GM21576 (cell line): Measurements from ENCODE around the gene ATXN3L.
"Not testable (repeated sequence)": the region's sequence is repeated elsewhere in the genome, so short reads cannot be mapped to it uniquely, and the experiment has no call there.

ENCODE experiments used
- ATAC-seq: cut with Tn5 transposase; IDR thresholded peaks from one replicate; pipeline ENCODE4 v1.9.1; 2021; ENCODE audit warnings: mild to moderate bottlenecking, moderate library complexity; ENCODE audit not compliant: unreplicated experiment

ATXN3L gene

DNA sequence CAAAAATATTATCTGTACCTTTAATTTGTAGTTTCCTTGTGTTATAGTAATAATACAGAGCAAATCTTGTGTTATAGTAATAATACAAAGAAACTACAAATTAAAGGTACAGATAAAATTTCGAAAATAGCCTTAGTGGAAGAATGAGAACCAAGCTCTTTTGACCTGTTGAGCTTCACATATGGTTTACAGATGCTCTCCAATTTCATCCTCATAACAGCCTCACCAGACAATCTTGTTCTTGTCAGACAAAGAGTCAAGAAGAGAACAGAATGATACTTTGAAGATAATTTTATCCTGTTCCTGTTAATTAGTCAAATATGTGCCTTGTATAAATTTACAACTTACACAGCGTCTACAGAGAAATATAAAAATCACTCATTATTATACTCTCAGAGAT lies 12.8 kb downstream of the ATXN3L start:
- ATAC-seq, result no peak

DNA sequence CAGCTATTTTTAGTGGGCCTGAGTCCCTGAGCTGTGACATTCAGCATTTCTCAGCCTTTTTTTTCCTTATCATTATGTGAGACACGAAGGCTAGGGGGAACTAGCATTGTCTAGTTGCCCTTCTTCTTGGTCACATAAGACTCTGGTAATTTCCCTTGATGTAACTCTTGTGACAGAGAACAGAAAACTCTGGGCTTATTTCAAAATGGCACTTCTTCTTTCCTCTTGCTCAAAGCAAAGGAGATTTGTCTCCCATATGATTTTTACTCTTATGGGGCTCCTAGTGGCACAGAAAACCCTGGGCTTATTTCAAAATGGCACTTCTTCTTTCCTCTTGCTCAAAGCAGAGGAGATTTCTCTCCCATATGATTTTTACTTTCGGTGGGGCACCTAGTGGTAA lies 14.7 kb downstream of the ATXN3L start:
- ATAC-seq, result no peak

DNA sequence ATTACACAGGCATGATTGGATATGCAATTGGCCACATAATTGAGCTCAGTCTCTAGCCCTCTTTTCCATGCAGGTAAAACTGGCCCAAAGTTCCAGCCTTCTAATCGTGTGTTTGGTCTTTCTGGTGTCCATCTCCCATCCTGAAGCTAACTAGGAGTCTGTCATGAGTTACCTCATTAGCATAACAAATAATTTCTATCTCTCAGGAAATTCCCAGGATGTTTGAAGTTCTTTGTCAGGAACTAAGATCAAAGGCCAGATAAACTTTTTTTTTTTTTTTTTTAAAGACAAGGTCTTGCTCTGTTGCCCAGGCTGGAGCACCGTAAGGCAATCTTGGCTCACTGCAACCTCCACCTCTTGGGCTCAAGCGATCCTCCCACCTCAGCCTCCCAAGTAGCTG lies 15.8 kb downstream of the ATXN3L start:
- ATAC-seq, result no peak

DNA sequence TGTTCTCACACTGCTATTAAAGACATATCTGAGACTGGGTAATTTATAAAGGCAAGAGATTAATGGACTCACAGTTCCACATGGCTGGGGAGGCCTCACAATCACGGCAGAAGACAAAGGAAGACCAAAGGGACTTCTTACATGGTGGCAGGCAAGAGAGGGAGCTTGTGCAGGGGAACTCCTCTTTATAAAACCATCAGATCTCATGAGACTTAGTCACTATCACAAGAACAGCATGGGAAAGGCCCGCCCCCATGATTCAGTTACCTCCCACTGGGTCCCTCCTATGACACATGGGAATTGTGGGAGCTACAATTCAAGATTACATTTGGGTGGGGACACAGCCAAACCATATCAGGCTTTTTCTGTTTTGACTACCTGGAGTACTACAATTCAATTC lies 16.6 kb downstream of the ATXN3L start:
- not testable (repeated sequence) for ATAC-seq

DNA sequence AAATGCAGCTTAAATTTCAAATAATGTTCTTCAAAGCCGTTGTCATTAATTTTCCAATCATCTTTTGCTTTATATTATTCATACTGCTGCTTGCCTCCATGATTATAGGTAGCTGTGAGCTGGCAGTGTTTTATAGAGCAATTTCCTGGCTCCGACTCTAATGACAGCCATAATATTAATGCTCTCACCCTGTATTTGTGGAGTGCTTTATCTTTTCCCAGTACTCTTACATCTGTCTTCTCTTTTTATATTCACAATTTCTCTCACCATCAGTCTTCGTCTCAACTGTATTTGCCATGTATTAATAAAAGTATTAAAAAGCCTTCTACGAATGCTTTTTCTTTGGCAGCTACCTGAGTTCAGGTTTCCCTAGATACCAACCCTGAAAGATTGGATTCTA lies 21.0 kb downstream of the ATXN3L start:
- ATAC-seq, result no peak

DNA sequence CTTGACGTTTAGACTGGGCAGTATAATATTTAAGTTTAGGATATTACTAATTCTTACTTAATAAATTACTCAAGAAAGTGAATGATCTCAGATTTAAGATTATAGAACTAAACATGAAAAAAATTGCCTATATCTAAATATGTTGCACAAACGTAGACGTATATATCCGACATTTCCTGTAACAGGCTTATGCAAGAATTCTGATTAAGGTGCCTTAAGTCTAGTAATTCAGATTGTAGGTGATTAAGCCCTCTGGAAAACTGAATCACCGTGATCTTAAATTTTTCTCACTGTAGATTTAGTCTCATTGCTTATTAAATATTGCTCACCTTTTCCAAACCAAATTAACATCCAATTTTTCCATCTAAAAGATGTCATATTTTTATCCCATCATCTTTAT lies 24.0 kb downstream of the ATXN3L start:
- ATAC-seq, result no peak

DNA sequence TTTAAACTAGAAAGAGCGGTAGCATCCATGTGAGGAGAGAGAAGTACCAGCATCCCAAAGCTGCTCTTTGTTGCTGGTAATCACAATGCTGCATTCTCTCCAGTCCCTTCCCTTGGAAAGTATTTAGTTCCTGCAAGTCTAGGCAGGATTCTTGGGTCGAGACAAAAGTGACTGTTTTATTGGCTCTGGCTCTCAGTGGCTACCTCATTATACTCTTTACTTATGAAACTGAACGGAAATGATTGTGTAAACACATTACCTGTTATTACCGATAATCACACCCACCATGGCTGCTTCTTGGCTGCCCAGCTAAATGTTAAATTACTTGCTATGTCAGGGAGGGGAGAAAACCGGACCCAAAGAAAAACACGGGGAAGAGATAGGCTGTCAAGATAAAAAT lies 26.2 kb downstream of the ATXN3L start:
- ATAC-seq, result no peak

DNA sequence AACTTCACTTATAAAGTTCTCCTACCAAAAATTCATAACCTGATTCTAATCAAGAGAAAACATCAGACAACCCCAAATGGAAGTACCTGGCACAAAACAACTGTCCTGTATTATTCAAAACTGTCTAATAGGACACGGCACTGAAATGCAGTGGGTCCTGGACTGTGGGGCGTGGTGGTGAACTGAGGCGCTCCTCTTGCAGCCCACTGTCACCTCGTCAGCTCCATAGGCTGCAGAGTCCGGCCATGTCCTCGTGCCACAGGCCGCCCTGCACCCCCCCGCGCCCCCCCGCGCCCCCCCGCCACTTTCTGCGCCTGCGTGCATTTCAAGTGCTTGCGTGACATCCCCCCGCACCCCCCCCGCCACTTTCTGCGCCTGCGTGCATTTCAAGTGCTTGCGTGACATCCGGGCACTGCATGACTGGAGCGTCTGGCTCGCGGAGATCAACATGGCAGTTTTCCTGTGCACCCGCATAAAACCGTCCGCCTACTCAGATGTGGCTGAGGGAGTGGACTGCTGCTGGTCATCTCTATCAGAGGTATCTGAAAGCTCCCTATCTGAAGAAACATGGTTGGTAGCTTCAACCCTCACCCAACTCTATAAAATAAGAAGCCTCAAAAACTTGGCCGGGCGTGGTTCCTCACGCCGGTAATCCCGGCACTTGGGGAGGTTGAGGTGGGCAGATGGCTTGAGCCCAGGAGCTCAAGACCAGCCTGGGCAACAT lies 28.8 kb downstream of the ATXN3L start:
- no peak for ATAC-seq

DNA sequence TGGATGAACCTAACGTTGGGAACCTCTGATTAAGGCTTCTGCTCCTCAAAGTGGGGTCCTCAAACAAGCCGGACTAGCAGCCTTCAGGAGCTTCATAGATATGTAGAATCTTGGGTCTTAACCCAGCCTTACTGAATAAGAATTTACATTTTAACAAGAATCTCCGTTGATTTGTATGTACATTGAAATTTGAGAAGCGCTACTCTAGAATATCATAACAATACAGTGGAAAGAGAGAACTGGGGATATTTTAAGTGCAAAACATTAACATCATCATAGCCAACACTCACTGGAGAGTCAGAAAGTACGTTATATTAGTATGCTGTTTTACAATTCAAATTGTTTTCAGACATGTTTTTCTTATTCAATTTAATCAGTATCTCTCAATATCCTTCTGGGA lies 31.2 kb downstream of the ATXN3L start:
- ATAC-seq, result no peak

DNA sequence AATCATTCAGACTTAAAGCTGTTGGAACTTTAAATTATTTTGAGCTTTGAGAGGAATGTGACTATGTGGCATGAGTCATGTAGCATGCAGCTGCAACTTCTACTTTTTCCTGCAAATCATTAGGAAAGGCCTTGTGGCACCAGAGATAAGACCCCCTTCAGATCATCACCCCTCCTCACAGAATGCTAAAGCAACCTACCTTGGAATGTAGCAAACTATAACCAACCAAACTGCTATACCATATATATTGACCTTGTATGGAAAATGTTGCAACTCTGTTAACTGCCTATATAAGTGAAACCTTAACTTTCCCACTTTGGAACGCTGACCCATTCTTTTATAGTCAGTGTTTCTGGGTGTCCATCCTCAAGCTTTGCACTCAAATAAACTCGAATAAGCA lies 32.0 kb downstream of the ATXN3L start:
- ATAC-seq, result no peak

DNA sequence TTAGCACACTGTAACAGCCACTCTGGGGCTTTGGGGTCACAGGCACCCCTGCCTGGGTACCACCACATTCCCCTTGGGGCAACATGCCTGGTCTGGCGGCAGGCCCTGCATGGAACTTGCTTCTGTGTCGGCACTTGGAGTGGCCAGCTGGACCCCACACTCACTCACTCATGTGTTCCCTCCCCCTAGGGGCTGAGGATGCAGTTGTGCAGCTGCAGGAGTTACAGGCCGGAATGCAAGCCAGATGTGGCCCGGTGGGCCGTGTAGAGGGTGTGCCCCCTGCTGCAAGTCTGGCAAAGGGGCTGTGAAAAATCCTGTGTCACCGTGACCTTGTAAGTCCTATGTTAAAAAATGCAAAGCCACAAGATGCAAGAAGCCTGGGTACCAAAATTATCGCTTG lies 34.2 kb downstream of the ATXN3L start:
- no peak for ATAC-seq

DNA sequence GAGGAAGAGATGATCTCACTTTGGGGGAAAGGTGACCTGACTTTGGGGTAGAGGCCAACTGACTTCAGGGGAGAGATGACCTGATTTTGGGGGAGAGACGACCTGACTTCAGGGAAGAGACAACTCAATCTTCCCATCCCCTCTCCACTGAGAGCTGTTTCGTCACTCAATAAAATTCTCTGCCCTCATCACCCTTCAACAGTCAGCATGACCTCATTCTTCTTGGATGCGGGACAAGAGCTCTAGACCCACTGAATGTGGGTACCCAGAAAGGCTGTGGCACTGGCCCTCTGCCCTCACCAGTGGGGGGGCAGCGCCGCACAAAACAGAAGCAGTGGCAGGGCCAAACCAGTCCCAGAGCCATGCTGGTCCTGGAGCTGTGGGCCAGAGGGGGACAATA lies 34.6 kb downstream of the ATXN3L start:
- ATAC-seq, result no peak

DNA sequence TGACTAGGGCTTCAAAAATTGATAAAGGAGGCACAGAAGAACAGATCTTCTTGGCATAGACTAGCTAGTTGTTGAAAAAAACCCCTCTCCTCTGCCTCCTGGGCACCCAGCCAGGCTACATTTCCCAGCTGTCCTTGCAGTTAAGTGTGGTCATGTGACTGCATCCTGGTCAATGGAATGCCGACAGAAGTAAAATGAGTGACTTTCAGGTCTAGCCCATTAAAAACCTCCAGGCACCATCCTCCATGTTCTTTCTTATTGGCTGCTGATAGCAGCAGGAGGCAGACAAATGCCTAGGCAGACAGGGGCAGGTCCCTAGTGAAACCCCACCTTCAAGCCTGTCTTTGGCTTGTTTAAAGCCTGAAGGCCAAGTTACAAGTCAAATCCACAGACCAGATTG lies 35.3 kb downstream of the ATXN3L start:
- no peak for ATAC-seq

DNA sequence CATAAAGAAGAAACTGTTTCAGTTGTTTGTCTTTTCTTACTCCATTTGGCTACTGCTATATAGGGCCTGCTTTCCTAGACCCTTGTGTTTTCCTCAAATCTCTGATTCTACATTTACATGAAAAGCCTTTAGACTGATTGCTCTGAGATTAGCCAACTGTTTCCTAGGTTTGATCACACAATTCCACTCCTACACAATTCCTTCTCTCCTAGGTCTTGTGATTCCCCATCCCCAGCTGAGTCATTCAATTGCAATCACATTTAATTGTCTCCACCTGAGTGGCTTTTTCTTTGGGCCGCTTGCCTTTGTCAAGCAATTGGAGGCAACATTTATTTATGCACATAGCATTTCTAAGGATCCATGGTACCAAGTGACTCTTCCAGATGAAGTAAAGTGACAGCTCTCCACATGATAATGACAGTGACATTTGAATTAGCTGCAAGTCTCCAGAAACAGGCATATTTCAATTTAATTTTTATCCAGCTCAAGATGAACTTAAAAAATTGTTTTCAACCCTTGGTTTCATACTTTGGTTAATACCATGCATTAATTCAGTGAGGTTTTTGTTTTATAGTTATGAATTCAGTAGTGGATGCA lies 35.8 kb downstream of the ATXN3L start:
- ATAC-seq, result no peak

DNA sequence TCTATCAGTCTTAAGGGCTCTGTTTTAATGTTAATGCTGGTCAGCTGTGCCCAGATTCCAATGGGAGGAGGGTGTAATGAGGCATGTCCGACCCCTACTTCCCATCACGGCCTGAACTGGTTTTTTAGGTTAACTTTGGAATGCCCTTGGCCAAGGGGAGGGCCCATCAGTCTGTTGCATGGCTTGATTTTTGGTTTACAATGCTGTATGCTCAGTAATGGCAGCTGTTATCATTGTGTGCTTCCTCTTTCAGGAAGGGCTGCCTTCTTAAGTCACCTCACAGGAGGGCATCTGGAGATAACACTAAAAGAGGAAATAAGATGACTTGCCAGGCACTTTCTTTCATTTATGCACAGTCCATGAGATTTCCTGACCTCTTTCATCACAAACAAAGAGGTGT lies 36.3 kb downstream of the ATXN3L start:
- ATAC-seq, result no peak

DNA sequence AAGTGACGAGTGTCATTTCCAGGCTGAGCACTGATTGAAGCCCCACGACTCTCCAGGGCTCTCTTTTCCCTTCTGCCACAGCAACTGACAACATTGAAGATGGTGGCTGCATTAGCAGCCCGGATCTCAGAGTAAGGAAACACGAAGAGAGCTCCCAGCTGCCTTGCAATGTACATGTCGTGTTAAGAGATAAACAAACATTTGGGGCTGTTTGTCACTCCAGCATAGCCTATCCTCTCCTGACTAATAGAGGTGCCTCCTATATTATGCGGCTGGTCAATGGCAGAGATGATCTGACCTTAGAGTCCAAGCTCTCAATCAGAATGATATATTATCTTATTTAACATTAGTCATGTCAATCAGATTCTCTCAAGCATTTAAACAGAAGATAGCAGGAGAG lies 38.6 kb downstream of the ATXN3L start:
- no peak for ATAC-seq

DNA sequence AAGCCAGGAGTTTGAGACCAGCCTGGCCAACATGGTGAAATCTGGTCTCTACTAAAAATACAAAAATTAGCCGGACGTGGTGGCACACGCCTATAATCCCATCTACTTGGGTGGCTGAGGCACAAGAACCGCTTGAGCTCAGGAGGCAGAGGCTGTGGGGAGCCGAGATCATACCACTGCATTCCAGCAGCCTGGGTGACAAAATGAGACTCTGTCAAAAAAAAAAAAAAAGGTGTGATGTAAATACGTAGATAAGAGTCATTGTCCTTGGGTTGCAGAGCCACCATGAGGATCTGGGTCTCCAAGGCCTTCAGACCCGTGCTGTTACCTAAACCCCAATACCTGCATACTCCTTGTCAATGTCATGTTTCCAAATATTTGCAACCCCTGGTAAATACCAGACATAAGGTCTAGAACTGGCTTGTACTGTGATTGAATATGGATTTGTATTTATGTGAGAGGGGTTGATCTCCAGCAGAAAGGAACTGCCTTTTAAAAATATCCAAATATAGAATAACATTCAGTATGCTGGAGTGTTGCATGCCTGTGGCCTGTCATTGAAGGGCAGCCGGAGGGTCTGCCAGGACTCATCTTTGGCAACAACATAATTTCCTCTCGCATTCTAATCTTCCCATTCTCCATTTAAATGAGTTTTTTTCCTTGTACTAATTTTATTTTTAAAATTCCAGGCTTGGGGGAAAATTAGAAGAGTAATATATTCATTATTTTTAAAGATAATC lies 40.4 kb downstream of the ATXN3L start:
- no peak for ATAC-seq

DNA sequence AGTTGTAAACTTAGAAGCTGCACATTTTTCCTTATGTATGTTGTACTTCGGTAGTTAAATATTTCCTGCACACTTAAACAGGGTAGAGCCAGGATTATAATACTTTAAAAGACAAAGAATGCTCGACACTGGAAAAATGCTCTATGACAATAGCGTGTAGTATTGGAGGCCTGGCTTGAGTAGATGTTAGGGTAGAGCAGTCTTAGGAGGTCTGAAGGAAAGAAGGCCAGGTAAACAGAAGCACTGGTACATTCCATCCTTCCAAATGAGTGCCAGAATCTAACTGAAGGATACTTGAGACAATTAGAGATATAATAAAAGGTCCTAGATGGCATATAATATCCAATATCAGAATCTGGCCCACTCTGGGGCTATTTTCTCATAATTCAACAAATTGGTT lies 42.3 kb downstream of the ATXN3L start:
- ATAC-seq, result no peak

DNA sequence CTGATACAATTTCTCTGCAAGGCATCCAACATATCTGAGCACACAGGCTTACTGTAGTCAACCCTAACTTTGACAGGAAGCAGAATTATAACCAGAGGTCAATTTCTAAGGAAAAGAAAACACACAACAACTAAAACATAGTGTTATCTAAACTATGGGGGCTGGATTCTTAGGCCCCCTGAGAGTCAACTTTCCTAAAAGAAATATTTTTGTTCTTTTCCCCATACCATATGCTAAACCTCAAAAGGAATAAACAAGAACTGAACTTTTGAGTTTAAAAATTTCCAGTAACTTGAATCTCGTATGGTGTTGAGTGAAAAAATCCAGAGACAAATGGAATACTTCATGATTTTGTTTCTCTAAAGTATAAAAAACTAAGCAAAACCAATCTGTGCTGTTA lies 42.9 kb downstream of the ATXN3L start:
- ATAC-seq, result no peak

DNA sequence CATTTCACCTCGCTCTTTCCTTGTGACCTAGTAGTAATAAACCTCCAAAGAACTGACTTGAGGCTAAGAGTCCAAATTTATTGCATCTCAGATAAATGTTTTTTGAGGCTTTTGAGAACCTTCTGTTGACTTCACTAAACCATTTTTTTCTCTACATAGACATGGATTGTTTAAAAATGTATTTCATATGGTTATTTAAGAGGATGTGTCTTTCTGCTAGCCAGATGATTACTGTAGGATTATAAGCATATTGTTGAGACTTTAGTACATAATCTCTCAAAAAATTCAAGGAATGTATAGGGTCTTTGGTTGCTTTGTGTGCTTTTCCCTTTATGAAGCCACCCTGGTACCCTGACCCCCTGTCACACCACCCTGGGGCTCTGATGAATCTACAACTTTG lies 44.8 kb downstream of the ATXN3L start:
- ATAC-seq, result no peak

DNA sequence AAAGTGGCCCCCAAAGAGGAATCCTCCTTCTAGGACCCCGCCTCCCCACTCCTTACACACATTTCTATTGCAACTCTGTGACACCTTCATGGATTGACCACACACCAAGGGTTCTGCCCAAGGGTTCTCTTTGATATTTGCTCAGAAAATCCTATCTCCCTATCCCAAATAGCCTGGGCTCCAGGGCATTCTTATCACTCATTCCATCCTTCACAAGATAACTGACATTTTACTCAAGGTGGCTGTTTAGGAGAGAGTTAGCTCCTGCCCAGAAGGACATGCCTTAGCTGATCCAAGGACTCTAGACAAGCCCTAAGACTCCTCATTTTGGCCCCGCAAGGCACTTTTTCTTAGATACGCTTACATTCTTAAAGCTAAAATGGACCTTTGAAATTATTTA lies 47.4 kb downstream of the ATXN3L start:
- no peak for ATAC-seq

DNA sequence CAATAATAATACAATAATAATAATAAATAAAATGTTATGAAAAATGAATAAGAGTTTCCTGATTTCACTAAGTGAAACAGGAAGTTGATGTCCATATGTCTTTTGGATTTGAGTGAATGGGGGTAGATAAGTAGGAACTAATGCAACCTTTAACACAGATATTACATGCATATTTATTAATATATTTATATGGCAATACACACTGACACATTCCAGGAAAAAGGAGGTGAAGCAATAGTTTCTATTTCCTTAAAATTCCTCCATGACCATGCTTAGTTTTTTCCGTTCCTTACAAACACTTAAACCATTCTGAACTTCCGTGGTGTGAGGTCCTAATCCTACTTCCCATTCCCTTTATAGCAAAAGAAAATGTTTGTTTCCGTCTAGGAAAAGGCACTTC lies 48.3 kb downstream of the ATXN3L start:
- no peak for ATAC-seq
